Colonic mucosa (tissue), 4 donors: Measurements from ENCODE around the gene RPGRIP1L. TPM values are rescaled to one million over a fixed set of nuclear protein-coding genes. Genes with fewer than 3 reads are reported as not detected.
"Not testable (repeated sequence)": the region's sequence is repeated elsewhere in the genome, so short reads cannot be mapped to it uniquely, and the experiment has no call there.

Source experiments
- DNase-seq: peaks from one replicate; pipeline ENCODE4 v3.0.0-alpha.2; 2020
- H3K27ac ChIP-seq: fragments of 200-600 bp; one replicate; pipeline ENCODE4 v1.8.0; 2021
- H3K27me3 ChIP-seq: fragments of 200-600 bp; one replicate; pipeline ENCODE4 v1.8.0; 2021
- H3K36me3 ChIP-seq: fragments of 200-600 bp; one replicate; pipeline ENCODE4 v1.8.0; 2021
- H3K4me1 ChIP-seq: fragments of 200-600 bp; one replicate; pipeline ENCODE4 v1.8.0; 2021; ENCODE audit warnings: mild to moderate bottlenecking
- H3K4me3 ChIP-seq: fragments of 200-600 bp; one replicate; pipeline ENCODE4 v1.8.0; 2021
- H3K9ac ChIP-seq, 2 donors: one replicate each; pipeline ENCODE4 v1.7.0; 2013; ENCODE audit warnings: control low read depth in 2 of 2, low read depth in 2 of 2, low read length in 2 of 2
- H3K9me3 ChIP-seq: fragments of 200-600 bp; one replicate; pipeline ENCODE4 v1.8.0; 2021
- CTCF ChIP-seq: fragments of 200-600 bp; IDR thresholded peaks from one replicate; pipeline ENCODE4 v1.8.0; 2022; ENCODE audit warnings: antibody characterized with exemption, mild to moderate bottlenecking
- intact Hi-C: fragments of 100-400 bp; cut with DNase I; formaldehyde crosslinking; loops from one replicate; pipeline ENCODE4 v1.14.1; 2022
- total RNA-seq, 2 donors: library from RNA; stranded (reverse); fragmentation: NEBNext Ultra II Directional in 1 of 2; extraction: Animal tissue kit (Norgen Biotek cat#: 25700) in 1 of 2; gene quantifications; one replicate each; pipeline ENCODE4 v1.2.1, GENCODE V29; 2021
- donor health status: healthy.
- donor health status: DM: no; HTN: no; CAD: no.
- donor health status: DM: no; HTN: no; CAD: no.

Gene RPGRIP1L
- total RNA-seq, 2 donors from 2014 or later = 1.6 to 5.5 TPM

GRCh38 chr16:53704445-53704813 is 770 bp upstream of the RPGRIP1L start:
- no peak for DNase-seq
- intact Hi-C loops = no loop called here
- H3K36me3 ChIP-seq = no peaks in the 10 kb centered on the region
- no peak for TF ChIP-seq CTCF
- H3K4me1 ChIP-seq = peaks cover 9% of the 10 kb centered on the region
- peak overlapping the region; percentile 81 for H3K4me3 ChIP-seq
- H3K9ac ChIP-seq = peak overlapping the region; percentile 63 to 82
- no peak overlapping the region for H3K27ac ChIP-seq
- no peaks in the 10 kb centered on the region for H3K9me3 ChIP-seq
- no peaks in the 10 kb centered on the region for H3K27me3 ChIP-seq

GRCh38 chr16:53698271-53698670 is 5.4 kb downstream of the RPGRIP1L start:
- intact Hi-C loops, H3K27ac ChIP-seq, DNase-seq: not testable (repeated sequence)

GRCh38 chr16:53695070-53695469 is 8.6 kb downstream of the RPGRIP1L start:
- intact Hi-C loops = no loop called here

More at GRCh38 chr16:53698271-53698670, 5.4 kb downstream of the RPGRIP1L start:
- not testable (repeated sequence) for H3K4me1 ChIP-seq, H3K36me3 ChIP-seq, H3K9ac ChIP-seq, H3K4me3 ChIP-seq, H3K27me3 ChIP-seq, H3K9me3 ChIP-seq

GRCh38 chr16:53693320-53693719 is 10.3 kb downstream of the RPGRIP1L start:
- Histone ChIP-seq H3K27ac (no peak overlapping the region), H3K9me3 (no peaks in the 10 kb centered on the region)
- TF ChIP-seq CTCF = no peak

More at GRCh38 chr16:53695070-53695469, 8.6 kb downstream of the RPGRIP1L start:
- no peak for TF ChIP-seq CTCF
- Histone ChIP-seq H3K9me3 (no peaks in the 10 kb centered on the region), H3K27ac (no peak overlapping the region), H3K9ac (no peak overlapping the region), H3K36me3 (no peaks in the 10 kb centered on the region), H3K4me1 (no peaks in the 10 kb centered on the region), H3K4me3 (no peak overlapping the region), H3K27me3 (no peaks in the 10 kb centered on the region)
- no peak for DNase-seq

GRCh38 chr16:53692146-53692545 is 11.5 kb downstream of the RPGRIP1L start:
- TF ChIP-seq CTCF = no peak
- Histone ChIP-seq H3K4me3 (no peak overlapping the region), H3K4me1 (no peaks in the 10 kb centered on the region), H3K9ac (no peak overlapping the region), H3K36me3 (no peaks in the 10 kb centered on the region), H3K9me3 (no peaks in the 10 kb centered on the region), H3K27ac (no peak overlapping the region), H3K27me3 (no peaks in the 10 kb centered on the region)
- no peak for DNase-seq
- intact Hi-C loops = no loop called here

More at GRCh38 chr16:53693320-53693719, 10.3 kb downstream of the RPGRIP1L start:
- Histone ChIP-seq H3K4me3 (no peak overlapping the region), H3K4me1 (no peaks in the 10 kb centered on the region), H3K27me3 (no peaks in the 10 kb centered on the region), H3K36me3 (no peaks in the 10 kb centered on the region), H3K9ac (no peak overlapping the region)
- intact Hi-C loops = no loop called here
- DNase-seq = no peak

GRCh38 chr16:53690771-53691170 is 12.9 kb downstream of the RPGRIP1L start:
- intact Hi-C loops = no loop called here
- DNase-seq = no peak
- H3K9me3 ChIP-seq = no peaks in the 10 kb centered on the region
- H3K9ac ChIP-seq = no peak overlapping the region
- H3K27ac ChIP-seq = no peak overlapping the region
- H3K36me3 ChIP-seq = no peaks in the 10 kb centered on the region
- H3K4me1 ChIP-seq = no peaks in the 10 kb centered on the region
- H3K27me3 ChIP-seq = no peaks in the 10 kb centered on the region
- TF ChIP-seq CTCF = no peak
- H3K4me3 ChIP-seq = no peak overlapping the region
